Kidney (tissue), 14 donors: ENCODE data around the gene PTEN. TPM values are rescaled to one million over a fixed set of nuclear protein-coding genes. Genes with fewer than 3 reads are reported as not detected.

ENCODE experiments used
- DNase-seq, 5 donors: peaks; one replicate each; pipeline ENCODE4 v3.0.0-alpha.2; 2013 to 2020
- FAIRE-seq: peaks from 2 replicates; lab custom pipeline; 2012; peaks lifted over from hg19 to GRCh38; lab: Jason Lieb, UNC
- H3K27ac ChIP-seq, 2 donors: one replicate each; pipeline ENCODE4 v1.7.0; 2013; ENCODE audit warnings: low read depth in 2 of 2, low read length in 2 of 2, inconsistent platforms in 1 of 2
- H3K27me3 ChIP-seq: one replicate; pipeline ENCODE4 v1.7.1; 2013; ENCODE audit warnings: low read length, inconsistent platforms; ENCODE audit not compliant: control insufficient read depth, insufficient read depth
- H3K36me3 ChIP-seq, 3 donors: one replicate each; pipeline versions ENCODE4 v1.7.0 to v1.7.1; 2013; ENCODE audit warnings: low read length in 3 of 3, control low read depth in 1 of 3, inconsistent platforms in 1 of 3; ENCODE audit not compliant: insufficient read depth in 3 of 3, control insufficient read depth in 2 of 3
- H3K4me1 ChIP-seq, 3 donors: one replicate each; pipeline versions ENCODE4 v1.7.0 to v1.7.1; 2013; ENCODE audit warnings: low read length in 3 of 3, inconsistent platforms in 1 of 3, low read depth in 1 of 3; ENCODE audit not compliant: control insufficient read depth in 2 of 3, insufficient read depth in 2 of 3
- H3K4me3 ChIP-seq, 3 donors: one replicate each; pipeline versions ENCODE4 v1.7.0 to v1.8.1; 2013; ENCODE audit warnings: low read length in 3 of 3, control low read depth in 1 of 3, inconsistent platforms in 1 of 3
- H3K9ac ChIP-seq, 3 donors: one replicate each; pipeline versions ENCODE4 v1.7.0 to v1.7.1; 2013; ENCODE audit warnings: low read length in 3 of 3, control low read depth in 1 of 3, inconsistent platforms in 1 of 3
- H3K9me3 ChIP-seq, 3 donors: one replicate each; pipeline versions ENCODE4 v1.7.0 to v1.7.1; 2013; ENCODE audit warnings: low read length in 3 of 3, control low read depth in 1 of 3, inconsistent platforms in 1 of 3; ENCODE audit not compliant: control insufficient read depth in 2 of 3, insufficient read depth in 1 of 3
- CTCF ChIP-seq: IDR thresholded peaks from 3 replicates; pipeline ENCODE4 v1.5.1; 2012; ENCODE audit warnings: mild to moderate bottlenecking, moderate library complexity, borderline replicate concordance; ENCODE audit not compliant: insufficient read depth; ENCODE audit errors: extremely low read depth
- intact Hi-C: fragments of 100-400 bp; cut with DNase I; formaldehyde crosslinking; loops from one replicate; pipeline ENCODE4 v1.11.1; 2022
- polyA plus RNA-seq: library from polyadenylated mRNA; stranded (reverse); fragments of 350-450 nt; fragmentation: Illumina TruSeq; extraction: RNeasy Lipid Tissue Mini Kit (QIAGEN cat#74804); gene quantifications from one replicate; pipeline ENCODE4 v1.2.3, GENCODE V29; 2014; ENCODE audit warnings: low read depth, low replicate concordance; ENCODE audit not compliant: insufficient read depth
- total RNA-seq: library from RNA; stranded (reverse); fragmentation: NEBNext Ultra II Directional; extraction: Animal tissue kit (Norgen Biotek cat#: 25700); gene quantifications from one replicate; pipeline ENCODE4 v1.2.1, GENCODE V29; 2021
- donor health status: control.
- donor health status: control.
- donor health status: control.
- donor health status: control.
- donor health status: control.
- donor health status: DM: yes; HTN: yes; CAD: no.
- donor health status: Normal renal cell carcinoma (clear cell type).

Gene PTEN
- total and polyA plus RNA-seq, 2 donors from 2014 or later = 22.3 to 154 TPM

GRCh38 chr10:87838650-87839049 is 24.8 kb upstream of the PTEN start:
- H3K9ac ChIP-seq = no peak overlapping the region
- no peak for TF ChIP-seq CTCF

GRCh38 chr10:87841186-87841585 is 22.2 kb upstream of the PTEN start:
- H3K27ac ChIP-seq = no peak overlapping the region
- intact Hi-C loops = no loop called here
- H3K4me1 ChIP-seq = no peaks in the 10 kb centered on the region
- TF ChIP-seq CTCF = no peak
- no peak for DNase-seq
- H3K9me3 ChIP-seq = no peaks in the 10 kb centered on the region
- H3K9ac ChIP-seq = no peak overlapping the region
- H3K27me3 ChIP-seq = no peaks in the 10 kb centered on the region
- FAIRE-seq = no peak
- H3K36me3 ChIP-seq = no peaks in the 10 kb centered on the region
- no peak overlapping the region for H3K4me3 ChIP-seq

More at GRCh38 chr10:87838650-87839049, 24.8 kb upstream of the PTEN start:
- Histone ChIP-seq H3K27ac (no peak overlapping the region), H3K9me3 (no peaks in the 10 kb centered on the region), H3K36me3 (no peaks in the 10 kb centered on the region), H3K4me3 (no peak overlapping the region), H3K27me3 (no peaks in the 10 kb centered on the region), H3K4me1 (no peaks in the 10 kb centered on the region)
- FAIRE-seq (no peak), DNase-seq (no peak)
- intact Hi-C loops = no loop called here

GRCh38 chr10:87842220-87842641 is 21.2 kb upstream of the PTEN start:
- Histone ChIP-seq H3K9me3 (no peaks in the 10 kb centered on the region), H3K4me3 (no peak overlapping the region), H3K36me3 (no peaks in the 10 kb centered on the region), H3K27ac (no peak overlapping the region), H3K27me3 (no peaks in the 10 kb centered on the region), H3K9ac (no peak overlapping the region), H3K4me1 (no peaks in the 10 kb centered on the region)
- TF ChIP-seq CTCF = no peak
- intact Hi-C loops = no loop called here
- no peak for FAIRE-seq
- DNase-seq = peak in 1 of 5 donors; percentile 4
